DOHH2 (cell line): ENCODE data around the gene KCNMB3.
"Not testable (repeated sequence)": the region's sequence is repeated elsewhere in the genome, so short reads cannot be mapped to it uniquely, and the experiment has no call there.

Experiments used
- EZH2phosphoT487 ChIP-seq: fragments of 200-600 bp; sonication (generic); IDR thresholded peaks from 2 replicates; pipeline ENCODE4 v1.6.1; 2017; ENCODE audit warnings: borderline replicate concordance, mild to moderate bottlenecking, antibody characterized with exemption, low read length, moderate library complexity, mixed read lengths
- TF ChIP-seq, protein P1 (sequence below): fragments of 200-600 bp; sonication (generic); IDR thresholded peaks from one replicate; pipeline ENCODE4 v1.5.1; 2014; ENCODE audit warnings: antibody characterized with exemption, mild to moderate bottlenecking, low read depth, low read length; ENCODE audit not compliant: poor library complexity, severe bottlenecking

GRCh38 chr3:179274434-179274833 is 23.5 kb upstream of the KCNMB3 start:
- TF ChIP-seq, protein P1, sequence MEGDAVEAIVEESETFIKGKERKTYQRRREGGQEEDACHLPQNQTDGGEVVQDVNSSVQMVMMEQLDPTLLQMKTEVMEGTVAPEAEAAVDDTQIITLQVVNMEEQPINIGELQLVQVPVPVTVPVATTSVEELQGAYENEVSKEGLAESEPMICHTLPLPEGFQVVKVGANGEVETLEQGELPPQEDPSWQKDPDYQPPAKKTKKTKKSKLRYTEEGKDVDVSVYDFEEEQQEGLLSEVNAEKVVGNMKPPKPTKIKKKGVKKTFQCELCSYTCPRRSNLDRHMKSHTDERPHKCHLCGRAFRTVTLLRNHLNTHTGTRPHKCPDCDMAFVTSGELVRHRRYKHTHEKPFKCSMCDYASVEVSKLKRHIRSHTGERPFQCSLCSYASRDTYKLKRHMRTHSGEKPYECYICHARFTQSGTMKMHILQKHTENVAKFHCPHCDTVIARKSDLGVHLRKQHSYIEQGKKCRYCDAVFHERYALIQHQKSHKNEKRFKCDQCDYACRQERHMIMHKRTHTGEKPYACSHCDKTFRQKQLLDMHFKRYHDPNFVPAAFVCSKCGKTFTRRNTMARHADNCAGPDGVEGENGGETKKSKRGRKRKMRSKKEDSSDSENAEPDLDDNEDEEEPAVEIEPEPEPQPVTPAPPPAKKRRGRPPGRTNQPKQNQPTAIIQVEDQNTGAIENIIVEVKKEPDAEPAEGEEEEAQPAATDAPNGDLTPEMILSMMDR: not testable (repeated sequence)
- not testable (repeated sequence) for TF ChIP-seq EZH2phosphoT487
